ENCODE measurements around the gene DENND6B.
"Not testable (repeated sequence)": the region's sequence is repeated elsewhere in the genome, so short reads cannot be mapped to it uniquely, and the experiment has no call there.

DENND6B gene, protein sequence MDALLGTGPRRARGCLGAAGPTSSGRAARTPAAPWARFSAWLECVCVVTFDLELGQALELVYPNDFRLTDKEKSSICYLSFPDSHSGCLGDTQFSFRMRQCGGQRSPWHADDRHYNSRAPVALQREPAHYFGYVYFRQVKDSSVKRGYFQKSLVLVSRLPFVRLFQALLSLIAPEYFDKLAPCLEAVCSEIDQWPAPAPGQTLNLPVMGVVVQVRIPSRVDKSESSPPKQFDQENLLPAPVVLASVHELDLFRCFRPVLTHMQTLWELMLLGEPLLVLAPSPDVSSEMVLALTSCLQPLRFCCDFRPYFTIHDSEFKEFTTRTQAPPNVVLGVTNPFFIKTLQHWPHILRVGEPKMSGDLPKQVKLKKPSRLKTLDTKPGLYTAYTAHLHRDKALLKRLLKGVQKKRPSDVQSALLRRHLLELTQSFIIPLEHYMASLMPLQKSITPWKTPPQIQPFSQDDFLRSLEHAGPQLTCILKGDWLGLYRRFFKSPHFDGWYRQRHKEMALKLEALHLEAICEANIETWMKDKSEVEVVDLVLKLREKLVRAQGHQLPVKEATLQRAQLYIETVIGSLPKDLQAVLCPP

DNA sequence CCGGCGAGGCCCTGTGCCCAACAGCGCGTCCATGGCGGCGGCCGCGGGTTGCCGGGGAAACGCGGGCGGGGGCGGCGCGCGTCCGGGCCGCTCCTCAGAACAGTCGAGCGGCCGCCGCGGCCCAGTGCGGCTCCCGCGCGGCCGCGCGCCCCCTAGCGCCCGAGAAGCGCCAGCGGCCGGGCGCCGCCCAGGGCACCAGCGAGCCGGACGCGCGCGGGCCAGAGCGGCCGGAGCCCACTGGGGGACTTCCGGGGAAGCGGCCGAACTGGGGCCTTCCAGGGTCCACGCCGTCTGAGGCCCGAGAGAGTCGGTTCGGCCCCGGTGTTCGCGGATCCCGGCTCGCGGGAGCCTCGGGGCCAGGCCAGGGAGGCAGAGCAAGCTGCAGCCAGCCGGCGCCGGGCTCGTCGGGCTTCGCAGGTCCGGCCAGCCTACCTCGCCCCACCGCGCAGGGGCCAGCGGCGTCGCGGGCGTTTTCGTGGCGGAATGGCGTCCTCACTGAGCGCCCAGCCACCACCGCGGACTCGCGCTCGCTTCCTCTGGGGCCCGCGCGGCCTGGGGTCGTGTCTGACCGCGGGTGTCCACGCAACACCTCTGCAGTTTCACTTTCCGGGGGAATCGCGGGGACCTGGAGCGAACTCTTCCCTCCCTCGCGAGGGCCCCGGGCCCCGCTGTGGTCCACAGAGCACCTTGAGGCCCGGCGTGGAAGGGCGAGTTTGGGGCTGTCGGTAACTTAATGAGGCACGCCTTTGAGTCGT is at the start of gene DENND6B:
DENND6B (minus strand) TSS at position 57 of the 755 bp plus-strand sequence; CDS start at position 33, 24 bp downstream.
- peak within 1 kb of the TSS; percentile 51 for H3K27ac ChIP-seq
- DNase-seq (ENCODE audit: low read depth, low spot score): no peak

DNA sequence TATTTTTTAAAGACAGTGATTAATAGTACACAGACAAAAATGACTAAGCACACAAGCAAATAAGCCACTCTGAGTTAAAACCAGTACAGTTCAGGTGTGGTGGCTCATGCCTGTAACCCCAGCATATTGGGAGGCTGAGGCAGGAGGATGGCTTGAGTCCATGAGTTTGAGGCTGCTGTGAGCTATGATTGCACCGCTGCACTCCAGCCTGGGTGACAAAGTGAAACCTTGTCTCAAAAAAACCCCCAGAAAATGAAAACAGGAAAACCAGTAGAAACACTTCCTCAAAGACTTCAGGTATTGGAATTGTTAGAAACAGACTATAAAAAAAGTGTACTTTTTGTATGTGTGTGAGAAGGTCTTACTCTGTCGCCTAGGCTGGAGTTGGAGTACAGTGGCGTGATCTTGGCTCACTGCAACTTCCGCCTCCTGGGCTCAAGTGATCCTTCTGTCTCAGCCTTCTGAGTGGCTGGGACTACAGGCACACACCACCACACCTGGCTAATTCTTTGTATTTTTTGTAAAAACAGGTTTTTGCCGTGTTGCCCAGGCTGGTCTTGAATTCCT is 49.4 kb upstream of the DENND6B start:
- DNase-seq (ENCODE audit: low read depth, low spot score): no peak
- H3K27ac ChIP-seq: no peak overlapping the region

DNA sequence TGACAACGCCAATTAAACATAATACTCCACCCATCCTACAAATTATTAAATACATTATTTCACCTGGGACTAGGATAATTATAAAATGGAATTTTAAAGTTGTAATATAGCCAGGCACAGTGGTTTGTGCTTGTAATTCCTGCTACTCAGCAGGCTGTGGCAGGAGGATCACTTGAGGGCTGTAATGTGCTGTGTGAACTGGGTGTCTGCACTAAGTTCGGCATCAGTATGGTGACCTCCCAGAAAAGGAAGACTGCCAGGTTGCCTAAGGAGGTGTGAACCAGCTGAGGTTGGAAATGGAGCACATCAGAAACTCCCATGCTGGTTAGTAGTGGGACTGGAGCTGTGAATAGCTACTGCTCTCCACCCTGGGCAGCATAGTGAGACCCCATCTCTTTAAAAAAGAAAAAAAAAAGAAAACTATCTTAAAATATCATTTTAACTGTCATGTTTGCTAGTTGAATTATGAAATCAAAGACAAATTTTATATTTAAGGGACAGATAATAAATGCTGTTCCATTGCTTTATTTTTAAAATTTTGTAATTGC is 44.4 kb upstream of the DENND6B start:
- no peak for DNase-seq (ENCODE audit: low read depth, low spot score)
- no peak overlapping the region for H3K27ac ChIP-seq

DNA sequence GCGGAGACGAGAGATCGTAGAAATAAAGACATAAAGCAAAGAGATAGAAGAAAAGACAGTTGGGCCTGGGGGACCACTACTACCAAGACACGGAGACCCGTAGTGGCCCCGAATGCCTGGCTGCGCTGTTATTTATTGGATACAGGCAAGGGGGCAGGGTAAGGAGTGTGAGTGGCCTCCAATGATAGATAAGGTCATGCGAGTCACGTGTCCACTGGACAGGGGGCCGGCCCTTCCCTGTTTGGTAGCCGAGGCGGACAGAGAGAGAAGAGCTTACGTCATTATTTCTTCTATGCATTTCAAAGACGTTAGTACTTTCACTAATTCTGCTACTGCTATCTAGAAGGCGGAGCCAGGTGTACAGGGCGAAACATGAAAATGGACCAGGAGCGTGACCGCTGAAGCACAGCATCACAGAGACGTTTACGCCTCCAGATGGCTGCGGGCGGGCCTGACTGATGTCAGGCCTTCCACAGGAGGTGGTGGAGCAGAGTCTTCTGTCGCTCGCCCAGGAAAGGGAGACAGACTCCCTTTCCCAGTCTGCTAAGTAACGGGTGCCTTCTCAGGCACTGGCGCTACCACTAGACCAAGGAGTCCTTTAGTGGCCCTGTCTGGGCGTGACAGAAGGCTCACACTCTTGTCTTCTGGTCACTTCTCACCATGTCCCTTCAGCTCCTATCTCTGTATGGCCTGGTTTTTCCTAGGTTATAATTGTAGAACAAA is 41.1 kb upstream of the DENND6B start:
- no peak overlapping the region for H3K27ac ChIP-seq
- DNase-seq (ENCODE audit: low read depth, low spot score): no peak

DNA sequence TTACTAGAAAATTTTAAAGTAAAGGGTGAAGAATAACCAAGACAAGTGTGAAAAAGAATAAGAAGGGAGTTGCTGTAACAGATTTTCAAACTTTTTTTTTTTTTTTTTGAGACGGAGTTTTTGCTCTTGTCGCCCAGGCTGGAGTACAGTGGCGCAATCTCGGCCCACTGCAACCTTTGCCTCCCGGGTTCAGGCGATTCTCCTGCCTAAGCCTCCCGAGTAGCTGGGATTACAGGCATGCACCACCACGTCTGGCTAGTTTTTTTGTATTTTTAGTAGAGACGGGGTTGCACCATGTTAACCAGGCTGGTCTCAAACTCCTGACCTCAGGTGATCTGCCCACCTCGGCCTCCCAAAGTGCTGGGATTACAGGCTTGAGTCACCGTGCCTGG is 37.0 kb upstream of the DENND6B start:
- not testable (repeated sequence) for H3K27ac ChIP-seq; DNase-seq (ENCODE audit: low read depth, low spot score)

DNA sequence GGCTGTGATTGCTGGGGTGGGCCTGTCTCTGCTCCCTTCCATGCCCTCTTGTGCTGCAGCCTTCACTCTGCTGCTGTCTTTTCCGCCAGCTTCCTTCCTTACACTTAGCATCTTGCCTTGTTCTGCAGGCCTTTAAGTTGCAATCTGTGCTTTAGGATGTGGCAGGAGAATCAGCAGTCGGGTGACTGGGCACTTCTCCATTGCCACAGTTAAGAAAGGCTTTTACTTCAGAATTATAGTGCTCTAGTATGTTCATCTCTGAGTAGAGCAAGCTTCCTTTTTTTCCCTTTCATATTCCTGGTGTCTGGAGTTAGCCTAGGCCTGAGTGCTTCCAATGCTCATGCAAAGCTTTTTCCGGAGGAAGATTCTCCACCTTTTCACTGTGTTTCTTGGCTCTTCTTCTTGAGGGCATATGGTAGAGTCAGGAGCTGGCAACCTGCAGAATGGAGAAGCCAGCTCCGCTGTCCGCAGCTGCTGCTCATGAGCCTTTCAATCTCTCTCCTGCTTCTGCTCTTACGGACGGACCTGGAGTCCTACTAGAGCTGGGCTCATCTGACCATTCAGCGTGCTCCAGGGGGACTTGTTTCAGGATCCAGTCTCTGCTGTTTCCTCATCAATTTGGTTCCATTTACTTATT is 36.5 kb upstream of the DENND6B start:
- no peak for DNase-seq (ENCODE audit: low read depth, low spot score)
- no peak overlapping the region for H3K27ac ChIP-seq

DNA sequence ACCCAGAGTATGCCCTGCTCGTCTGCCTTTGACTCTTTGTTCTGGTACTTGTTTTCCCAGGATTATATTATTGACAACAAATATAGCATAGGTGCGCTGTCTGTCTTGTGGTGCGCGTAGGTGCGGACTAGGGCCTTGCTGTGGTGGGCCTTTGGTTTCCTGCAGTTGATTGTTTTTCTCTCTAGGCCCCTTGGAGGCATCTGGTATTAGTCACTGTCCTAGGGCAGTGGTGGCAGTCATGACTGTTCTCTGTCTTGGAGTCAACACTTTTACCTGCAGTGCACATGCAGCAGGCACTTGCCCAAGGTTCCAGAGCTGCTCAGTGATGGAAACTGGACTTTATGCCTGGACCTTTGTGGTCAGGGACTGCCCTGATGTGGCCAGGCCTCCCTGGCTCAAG is 34.9 kb upstream of the DENND6B start:
- H3K27ac ChIP-seq: no peak overlapping the region
- DNase-seq (ENCODE audit: low read depth, low spot score): no peak

DNA sequence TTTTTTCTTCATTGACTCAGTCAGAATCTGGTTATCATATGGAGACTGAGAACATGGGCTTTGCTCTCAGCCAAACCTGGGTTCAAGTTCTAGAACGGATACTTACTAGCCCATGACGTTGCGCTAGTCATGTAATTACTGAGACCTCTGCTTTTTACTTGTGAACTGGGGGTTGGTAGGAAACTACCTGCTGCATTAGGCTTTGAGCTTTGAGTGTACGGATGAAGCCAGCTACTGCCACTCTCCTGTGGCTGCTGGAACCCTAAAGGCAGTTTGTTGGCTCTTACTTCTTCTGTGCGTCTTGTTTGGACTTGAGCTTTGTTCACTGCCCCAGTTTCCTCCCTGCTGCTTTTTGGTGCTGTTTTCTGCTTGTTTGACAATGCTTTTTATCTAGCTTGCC is 34.4 kb upstream of the DENND6B start:
- DNase-seq (ENCODE audit: low read depth, low spot score): no peak
- H3K27ac ChIP-seq: no peak overlapping the region

DNA sequence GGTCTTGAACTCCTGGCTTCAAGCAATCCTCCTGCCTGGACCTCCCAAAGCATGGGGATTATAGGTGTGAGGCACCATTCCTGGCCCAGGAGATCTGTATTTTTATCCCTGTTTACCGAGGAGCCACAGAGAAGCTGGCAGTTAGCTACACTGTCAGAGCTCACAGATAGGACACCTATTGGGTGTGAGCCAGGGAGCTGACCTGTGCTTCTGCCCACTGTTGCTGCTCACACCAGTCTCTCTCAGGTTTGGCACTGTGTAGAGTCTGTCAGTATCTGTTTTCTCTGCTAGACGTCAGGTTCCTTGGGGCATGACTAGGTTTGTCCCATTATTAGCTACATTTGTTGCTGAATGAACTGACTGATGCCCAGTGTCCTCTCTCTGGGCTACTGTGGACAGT is 33.8 kb upstream of the DENND6B start:
- DNase-seq (ENCODE audit: low read depth, low spot score): no peak
- H3K27ac ChIP-seq: no peak overlapping the region

DNA sequence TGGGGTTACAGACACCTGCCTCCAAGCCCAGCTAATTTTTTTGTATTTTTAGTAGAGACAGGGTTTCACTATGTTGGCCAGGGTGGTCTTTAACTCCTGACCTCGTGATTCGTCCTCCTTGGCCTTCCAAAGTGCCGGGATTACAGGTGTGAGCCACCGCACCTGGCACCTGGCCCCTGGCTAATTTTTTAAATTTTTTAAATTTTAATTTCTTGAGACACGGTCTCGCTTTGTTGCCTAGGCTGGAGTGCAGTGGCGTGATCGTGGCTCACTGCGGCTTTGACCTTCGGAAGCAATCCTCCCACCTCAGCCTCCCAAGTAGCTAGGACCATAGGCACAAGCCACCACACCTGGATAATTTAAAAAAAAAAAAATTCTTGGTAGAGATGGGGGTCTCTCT is 30.9 kb upstream of the DENND6B start:
- no peak for DNase-seq (ENCODE audit: low read depth, low spot score)

DNA sequence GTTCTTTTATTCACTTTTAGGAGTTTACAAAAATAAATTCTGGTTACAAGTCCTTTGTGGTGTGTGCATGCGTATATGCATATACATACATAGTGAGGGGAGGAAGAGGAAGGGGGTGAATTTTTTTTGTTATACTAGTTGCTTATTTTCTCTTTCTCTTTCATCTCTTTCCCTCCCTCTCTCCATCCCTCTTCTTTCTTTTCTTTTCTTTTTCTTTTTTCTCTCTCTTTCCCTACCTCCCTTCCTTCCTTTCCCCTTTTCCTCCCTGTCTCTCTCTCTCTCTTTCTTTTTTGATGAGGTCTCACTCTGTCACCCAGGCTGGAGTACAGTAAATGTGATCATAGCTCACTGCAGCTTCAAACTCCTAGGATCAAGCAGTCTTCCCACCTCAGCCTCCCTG is 30.4 kb upstream of the DENND6B start:
- DNase-seq (ENCODE audit: low read depth, low spot score): no peak
- H3K27ac ChIP-seq: no peak overlapping the region

More for the DNA sequence above, 30.9 kb upstream of the DENND6B start:
- H3K27ac ChIP-seq: no peak overlapping the region

DNA sequence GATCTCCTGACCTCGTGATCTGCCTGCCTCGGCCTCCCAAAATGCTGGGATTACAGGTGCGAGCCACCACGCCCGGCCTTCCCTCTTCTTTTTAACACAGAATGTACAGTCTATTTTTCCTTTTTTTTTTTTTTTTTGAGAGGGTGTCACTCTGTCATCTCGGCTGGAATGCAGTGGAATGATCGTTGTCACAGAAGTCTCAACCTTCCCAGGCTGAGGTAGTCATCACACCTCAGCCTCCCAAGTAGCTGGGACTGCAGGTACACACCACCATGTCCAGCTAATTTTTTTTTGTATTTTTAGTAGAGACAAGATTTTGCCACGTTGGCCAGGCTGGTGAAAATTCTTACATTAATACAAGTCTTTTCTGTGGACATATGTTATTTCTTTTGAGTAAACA is 29.4 kb upstream of the DENND6B start:
- H3K27ac ChIP-seq: no peak overlapping the region
- no peak for DNase-seq (ENCODE audit: low read depth, low spot score)

DNA sequence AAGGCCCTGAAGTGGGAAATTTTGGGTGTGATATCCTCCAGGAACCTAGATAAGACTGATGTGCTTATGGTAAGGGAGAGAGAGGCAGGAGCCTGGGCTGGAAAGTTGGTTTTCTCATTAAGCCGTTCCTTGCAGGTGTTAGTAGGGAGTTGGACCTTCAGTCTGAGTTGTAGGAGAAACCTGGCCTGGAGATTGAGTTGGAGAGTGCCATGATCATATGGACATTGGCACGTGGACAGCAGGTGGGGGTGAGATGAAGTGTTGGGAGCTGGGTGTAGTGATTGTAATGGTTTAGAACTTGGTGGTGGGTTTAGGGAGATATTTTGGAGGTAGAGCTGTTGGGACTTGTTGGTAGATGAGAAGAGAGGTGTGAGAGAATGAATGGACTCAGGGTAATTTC is 21.2 kb upstream of the DENND6B start:
- DNase-seq (ENCODE audit: low read depth, low spot score): no peak
- no peak overlapping the region for H3K27ac ChIP-seq

DNA sequence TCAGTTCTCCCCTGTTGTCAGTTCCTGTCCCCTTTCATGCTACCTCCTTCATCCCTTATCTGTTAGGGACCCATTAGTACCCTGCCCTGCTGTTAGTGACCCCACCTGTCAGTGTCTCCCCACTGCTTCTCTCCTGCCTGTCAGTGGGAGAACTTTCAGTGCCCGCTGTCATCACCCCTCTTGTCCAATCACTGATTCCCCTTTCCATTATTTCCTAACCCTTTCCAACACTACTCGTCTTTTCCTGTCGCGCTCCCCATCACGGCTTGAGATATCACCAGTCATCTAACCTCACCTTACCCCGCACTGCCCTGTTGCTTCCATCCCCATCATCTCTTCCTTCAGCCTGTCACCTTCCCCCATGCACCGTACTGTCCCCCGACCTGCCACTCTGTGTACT is 20.3 kb upstream of the DENND6B start:
- DNase-seq (ENCODE audit: low read depth, low spot score): no peak
- no peak overlapping the region for H3K27ac ChIP-seq

DNA sequence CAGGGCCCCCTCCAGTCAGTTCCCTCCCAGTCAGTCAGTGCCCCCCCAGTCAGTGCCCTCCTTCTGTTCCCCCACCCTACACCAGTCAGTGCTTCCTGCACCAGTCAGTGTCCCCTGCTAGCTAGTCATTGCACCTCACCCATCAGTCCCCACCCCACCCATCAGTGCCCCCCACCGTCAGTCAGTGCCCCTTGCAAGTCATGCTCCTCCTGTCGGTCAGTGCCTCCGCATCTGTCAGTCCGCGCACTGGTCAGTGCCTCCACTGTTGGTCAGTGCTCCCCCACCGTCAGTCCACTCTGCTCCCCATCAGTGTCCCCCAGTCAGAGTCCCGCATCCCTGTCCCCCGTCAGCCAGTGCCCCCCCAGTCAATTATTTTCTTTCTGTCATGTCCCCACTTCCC is 19.7 kb upstream of the DENND6B start:
- DNase-seq (ENCODE audit: low read depth, low spot score): no peak
- no peak overlapping the region for H3K27ac ChIP-seq

DNA sequence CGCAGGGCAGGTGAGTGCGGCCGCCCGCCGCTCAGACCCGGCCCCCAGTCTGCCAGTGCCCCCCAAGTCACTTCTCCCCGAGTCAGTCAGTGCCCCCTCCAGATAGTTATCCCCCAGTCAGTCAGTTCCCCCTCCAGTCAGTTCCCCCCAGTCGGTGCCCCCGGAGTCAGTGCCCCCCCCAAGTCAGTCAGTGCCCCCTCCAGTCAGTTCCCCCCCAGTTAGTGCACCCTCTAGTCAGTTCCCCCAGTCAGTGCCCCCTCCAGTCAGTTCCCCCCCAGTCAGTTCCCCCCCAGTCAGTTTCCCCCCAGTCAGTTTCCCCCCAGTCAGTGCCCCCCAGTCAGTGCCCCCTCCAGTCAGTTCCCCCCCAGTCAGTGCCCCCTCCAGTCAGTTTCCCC is 16.7 kb upstream of the DENND6B start:
- H3K27ac ChIP-seq: peak overlapping the region; percentile 66
- DNase-seq (ENCODE audit: low read depth, low spot score): no peak

DNA sequence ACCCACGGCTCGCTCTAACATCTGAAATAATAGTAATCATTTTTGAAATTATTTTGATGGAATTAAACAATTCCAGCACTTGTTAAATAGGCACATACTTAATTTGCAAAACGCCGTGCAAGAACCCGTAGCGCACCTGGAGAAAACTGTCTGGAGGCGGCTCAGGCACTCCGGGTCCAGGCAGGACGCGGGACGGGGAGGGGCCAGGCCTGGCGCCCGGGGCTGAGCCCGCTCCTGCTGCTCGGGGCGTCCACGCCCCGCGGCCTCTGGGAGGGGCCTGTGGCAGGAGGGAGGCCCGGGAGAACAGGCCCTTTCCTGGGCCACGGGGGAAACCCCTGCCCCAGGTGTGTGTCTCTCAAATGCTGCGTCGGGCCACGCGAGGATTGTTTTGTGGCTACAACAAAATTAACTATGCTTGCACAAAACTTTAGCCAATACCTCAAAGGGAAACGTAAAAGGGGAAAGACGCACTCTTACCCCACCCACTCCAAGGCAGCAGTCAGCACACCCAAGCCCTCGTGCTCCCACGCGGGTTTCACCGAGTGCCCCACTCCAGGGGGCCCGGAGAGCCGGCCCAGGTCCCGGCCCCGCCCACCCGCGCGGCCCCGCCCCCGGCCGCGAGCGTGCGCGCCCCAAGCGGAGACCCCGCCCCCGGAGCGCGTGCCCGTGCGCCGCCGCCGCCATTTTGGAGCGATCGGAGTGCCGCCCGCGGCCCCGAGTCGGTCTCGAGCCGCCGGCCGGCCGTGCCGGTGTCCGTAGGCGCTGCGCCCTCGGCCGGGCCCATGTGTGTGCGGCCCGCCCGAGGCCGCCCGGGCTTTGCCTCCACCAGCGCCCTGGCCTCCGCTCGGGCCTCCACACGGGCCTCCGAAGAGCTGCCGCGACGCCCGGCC is 16.1 kb upstream of the DENND6B start, which contains the start of gene PPP6R2:
PPP6R2 (plus strand) TSS at position 677 of the 890 bp plus-strand sequence. CDS start 50,582 bp downstream, outside the sequence.
- peak within 1 kb of the TSS; percentile 66 for H3K27ac ChIP-seq
- no peak for DNase-seq (ENCODE audit: low read depth, low spot score)

DNA sequence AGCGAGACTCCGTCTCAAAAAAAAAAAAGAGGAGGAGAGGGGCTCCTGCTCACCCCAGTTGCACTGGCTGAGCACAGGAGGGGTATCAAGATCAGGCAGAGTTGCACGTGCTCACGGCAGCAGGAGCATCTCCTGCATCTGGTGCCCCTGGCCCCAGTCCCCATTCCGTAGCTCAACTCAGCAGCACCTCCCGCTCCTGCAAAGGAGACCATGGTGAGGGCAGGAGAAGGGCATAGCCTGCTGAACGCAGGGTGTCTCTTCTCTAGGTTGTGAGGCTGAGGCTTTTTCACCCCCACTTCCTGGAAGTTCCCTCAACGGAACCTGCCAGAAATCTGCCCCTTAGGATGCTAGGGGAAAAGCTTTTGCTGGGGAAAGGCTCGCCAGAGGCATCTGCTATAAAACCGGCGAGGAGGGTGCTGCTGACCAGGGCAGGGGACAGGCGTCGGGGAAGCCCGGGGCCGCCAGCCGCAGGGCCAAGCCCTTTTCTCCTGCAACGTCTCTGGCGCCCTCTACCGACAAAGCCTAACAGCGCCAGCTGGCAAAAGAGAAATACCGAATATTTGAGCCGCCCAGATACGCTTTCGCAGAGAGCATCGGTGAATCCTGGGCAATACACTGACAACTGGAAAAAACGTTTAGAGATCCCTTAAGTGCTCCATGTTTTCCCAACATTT is 15.3 kb upstream of the DENND6B start:
- no peak for DNase-seq (ENCODE audit: low read depth, low spot score)
- H3K27ac ChIP-seq: peak overlapping the region; percentile 66
